AG09319 (cell line): Measurements from ENCODE around the gene RAD51B.

Experiments
- DNase-seq: peaks from one replicate; pipeline ENCODE4 v3.0.0-alpha.2; 2010; ENCODE audit warnings: low read depth; ENCODE audit errors: extremely low read depth
- TF ChIP-seq, protein P1 (sequence below): IDR thresholded peaks from 2 replicates; pipeline ENCODE4 v1.5.1; 2011; ENCODE audit warnings: low read depth, mild to moderate bottlenecking, inconsistent platforms, low read length, moderate library complexity

RAD51B gene

DNA sequence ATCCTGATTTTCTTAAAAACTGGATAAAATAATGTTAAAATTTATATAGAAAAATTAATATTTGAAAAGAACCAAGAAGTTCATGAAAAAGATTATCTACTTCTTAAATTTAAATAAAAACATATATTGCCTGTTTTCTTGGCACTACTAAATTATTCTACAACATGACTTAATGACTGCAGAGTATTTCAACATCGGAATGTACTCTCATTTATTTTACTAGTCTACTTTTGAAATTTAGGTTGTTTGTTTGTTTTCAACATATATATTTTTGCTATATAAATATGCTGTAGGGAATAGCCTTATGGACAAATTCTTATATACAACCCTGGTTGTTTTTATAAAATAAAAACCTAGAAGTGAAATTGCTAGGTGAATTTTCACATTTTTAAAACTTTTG lies 231.6 kb downstream of the RAD51B start:
- TF ChIP-seq, protein P1, sequence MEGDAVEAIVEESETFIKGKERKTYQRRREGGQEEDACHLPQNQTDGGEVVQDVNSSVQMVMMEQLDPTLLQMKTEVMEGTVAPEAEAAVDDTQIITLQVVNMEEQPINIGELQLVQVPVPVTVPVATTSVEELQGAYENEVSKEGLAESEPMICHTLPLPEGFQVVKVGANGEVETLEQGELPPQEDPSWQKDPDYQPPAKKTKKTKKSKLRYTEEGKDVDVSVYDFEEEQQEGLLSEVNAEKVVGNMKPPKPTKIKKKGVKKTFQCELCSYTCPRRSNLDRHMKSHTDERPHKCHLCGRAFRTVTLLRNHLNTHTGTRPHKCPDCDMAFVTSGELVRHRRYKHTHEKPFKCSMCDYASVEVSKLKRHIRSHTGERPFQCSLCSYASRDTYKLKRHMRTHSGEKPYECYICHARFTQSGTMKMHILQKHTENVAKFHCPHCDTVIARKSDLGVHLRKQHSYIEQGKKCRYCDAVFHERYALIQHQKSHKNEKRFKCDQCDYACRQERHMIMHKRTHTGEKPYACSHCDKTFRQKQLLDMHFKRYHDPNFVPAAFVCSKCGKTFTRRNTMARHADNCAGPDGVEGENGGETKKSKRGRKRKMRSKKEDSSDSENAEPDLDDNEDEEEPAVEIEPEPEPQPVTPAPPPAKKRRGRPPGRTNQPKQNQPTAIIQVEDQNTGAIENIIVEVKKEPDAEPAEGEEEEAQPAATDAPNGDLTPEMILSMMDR: no peak
- DNase-seq: no peak

DNA sequence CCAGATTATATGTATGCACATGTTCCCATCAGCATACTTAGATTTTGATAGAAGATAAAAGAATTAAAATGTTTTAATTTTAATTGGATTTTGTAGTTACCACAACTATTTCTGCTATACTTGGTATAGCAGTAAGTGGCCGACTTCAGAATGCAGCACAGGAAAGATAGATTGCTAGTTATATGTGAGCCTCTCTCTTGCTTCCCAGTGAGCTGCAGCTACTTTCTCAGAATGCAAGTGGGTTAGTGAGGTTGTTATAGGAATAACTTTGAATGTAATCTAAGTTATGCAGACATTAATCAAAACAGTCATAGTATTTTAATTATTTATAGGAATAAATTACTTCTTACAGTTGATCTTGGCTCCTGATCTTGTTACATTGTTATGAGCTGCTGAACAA lies 240.6 kb downstream of the RAD51B start:
- TF ChIP-seq, protein P1: no peak
- no peak for DNase-seq

DNA sequence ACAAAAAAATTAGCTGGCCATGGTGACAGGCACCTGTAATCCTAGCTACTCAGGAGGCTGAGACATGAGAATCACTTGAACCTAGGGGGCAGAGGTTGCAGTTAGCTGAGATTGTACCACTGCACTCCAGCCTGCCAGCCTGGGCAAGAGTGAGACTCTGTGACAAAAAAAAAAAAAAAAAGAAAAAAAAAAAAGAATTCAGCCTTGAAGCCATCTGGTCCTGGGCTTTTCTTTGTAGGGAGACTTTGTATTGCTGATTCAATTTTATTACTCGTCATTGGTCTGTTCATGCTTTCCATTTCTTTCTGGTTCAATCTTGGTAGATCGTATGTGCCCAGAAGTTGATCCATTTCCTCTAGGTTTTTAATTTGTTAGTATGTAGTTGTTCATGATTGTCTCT lies 243.1 kb downstream of the RAD51B start:
- no peak for DNase-seq
- TF ChIP-seq, protein P1: no peak

DNA sequence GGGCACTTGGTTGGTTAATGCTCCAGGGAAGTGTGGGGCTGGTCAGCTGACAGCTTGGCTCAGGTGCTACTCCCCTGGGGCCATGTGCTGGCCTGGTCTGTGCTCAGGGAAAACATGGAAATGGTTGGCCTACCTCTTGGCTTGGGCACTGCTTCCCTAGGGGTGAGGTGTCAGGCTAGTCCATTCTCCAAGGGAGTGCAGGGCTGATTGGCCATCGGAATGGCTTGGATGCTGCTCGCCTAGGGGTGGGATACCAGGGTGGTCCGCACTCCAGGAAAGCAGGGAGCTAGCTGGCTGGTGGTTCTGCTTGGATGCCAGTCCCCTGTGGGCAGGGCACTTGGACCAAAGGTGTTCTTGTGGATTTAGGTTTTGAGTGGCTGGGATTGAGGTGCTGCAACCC lies 245.7 kb downstream of the RAD51B start:
- TF ChIP-seq, protein P1: no peak
- DNase-seq: no peak

DNA sequence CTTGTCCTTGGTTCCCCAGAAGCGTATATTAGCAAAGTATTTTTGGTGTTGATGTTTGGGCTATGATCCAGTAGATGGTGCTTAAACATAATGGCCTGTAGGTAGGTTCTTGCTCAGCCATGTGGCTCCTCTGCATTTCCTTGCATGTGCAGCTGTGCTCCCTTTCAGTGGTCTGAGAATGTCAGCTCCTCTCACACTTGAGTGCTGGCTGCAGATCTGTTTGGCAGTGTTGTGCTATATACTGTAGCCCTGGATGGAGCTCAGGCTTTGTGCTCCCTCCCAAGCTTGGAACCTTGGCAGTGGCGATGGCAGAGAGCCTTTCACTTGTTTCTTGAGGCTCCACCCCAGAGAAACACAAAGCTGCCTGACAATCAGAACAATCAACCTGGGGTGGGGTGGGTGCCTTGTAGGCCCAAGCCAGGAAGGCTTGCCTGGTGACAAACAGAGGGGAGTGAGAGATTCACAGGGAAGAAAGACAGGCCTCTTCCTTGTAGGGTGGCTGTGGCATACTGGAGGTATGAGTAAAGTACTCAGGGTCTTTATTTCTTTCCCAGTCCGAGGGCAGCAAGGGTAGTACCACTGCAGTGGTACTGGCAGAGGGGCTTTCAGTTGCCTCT lies 255.3 kb downstream of the RAD51B start:
- no peak for DNase-seq
- TF ChIP-seq, protein P1: no peak

DNA sequence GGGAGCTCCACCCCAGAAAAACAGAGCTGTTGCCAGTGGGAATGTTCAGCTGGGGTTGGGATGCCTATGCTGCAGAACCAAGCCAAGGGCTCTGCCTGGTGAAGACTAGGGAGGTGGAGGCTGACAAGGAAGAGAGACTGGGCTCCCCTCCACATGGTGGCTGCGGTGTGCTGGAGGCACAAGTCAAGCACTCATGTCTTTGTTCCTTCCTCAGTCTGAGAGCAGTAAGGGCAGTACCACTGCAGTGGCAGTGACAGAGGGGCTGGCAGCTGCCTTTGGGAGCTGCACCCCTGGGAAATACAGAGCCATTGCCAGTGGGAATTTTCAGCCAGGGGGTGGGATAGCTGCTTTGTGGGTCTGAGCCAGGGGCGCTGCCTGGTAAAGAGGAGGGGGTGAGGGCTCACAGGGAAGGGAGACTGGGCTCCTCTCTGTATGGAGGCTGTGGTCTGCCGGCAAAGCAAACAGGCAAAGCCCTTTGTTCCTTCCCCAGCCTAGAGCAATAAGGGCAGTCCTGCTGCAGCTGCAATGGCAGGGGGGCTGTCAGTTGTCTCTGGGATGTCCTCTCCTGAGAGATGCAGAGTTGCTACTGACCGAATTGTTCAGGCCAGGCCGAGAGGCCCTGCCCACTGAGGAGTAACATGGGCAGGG lies 255.9 kb downstream of the RAD51B start:
- DNase-seq: no peak
- TF ChIP-seq, protein P1: no peak

DNA sequence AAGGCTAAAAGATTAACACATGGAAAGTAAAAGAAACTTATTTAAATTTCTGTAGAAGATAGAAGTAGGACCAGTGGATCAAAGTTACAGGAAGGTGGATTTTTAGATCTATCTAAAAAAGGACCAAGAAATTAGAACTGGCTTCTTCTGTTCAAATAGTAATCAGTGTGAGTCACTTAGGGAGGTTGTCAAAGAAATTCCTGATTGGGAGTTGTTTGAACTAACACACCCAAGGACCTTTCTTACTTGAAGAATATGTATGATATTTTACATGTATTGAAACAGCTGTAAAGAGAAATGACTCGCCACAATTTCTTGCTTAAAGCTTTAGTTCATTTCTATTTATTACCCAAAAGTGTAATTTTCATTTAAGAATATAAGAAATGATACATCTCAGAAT lies 256.9 kb downstream of the RAD51B start:
- TF ChIP-seq, protein P1: no peak
- DNase-seq: no peak
